Pons (tissue), 1 donor: Measurements from ENCODE around the gene TERT.
"Not testable (repeated sequence)": the region's sequence is repeated elsewhere in the genome, so short reads cannot be mapped to it uniquely, and the experiment has no call there.

Experiments
- DNase-seq: peaks from one replicate; pipeline ENCODE4 v3.0.0-alpha.2; 2016; ENCODE audit warnings: low spot score

TERT gene

GRCh38 chr5:1294835-1295649 is at the start of gene TERT:
Gene TERT, minus strand, starts transcription at chr5:1295068. Its CDS starts 79 bp downstream, at chr5:1294989.
- no peak for DNase-seq

- no peak for DNase-seq
Measured at GRCh38 chr5:1343931-1344901, 49.3 kb upstream of the TERT start.

GRCh38 chr5:1343315-1343751 is 48.5 kb upstream of the TERT start:
- DNase-seq: no peak

GRCh38 chr5:1342711-1343110 is 47.8 kb upstream of the TERT start:
- DNase-seq: not testable (repeated sequence)

- no peak for DNase-seq
Measured at GRCh38 chr5:1342268-1342667, 47.4 kb upstream of the TERT start.

GRCh38 chr5:1341863-1342262 is 47.0 kb upstream of the TERT start:
- no peak for DNase-seq

- DNase-seq: not testable (repeated sequence)
Measured at GRCh38 chr5:1339818-1340210, 44.9 kb upstream of the TERT start.

GRCh38 chr5:1339139-1339817 is 44.4 kb upstream of the TERT start:
- DNase-seq: not testable (repeated sequence)

- no peak for DNase-seq
Measured at GRCh38 chr5:1338506-1339070, 43.7 kb upstream of the TERT start.

- no peak for DNase-seq
Measured at GRCh38 chr5:1338196-1338490, 43.3 kb upstream of the TERT start.

GRCh38 chr5:1337489-1338195 is 42.8 kb upstream of the TERT start:
- no peak for DNase-seq

GRCh38 chr5:1336749-1337488 is 42.1 kb upstream of the TERT start:
- DNase-seq: no peak

- no peak for DNase-seq
Measured at GRCh38 chr5:1336106-1336561, 41.3 kb upstream of the TERT start.

- no peak for DNase-seq
Measured at GRCh38 chr5:1335540-1336095, 40.8 kb upstream of the TERT start.

GRCh38 chr5:1334831-1335539 is 40.1 kb upstream of the TERT start:
- DNase-seq: no peak

GRCh38 chr5:1333986-1334385 is 39.1 kb upstream of the TERT start:
- DNase-seq: no peak

GRCh38 chr5:1333286-1333685 is 38.4 kb upstream of the TERT start:
- not testable (repeated sequence) for DNase-seq

GRCh38 chr5:1332461-1333001 is 37.7 kb upstream of the TERT start:
- no peak for DNase-seq

- no peak for DNase-seq
Measured at GRCh38 chr5:1331861-1332405, 37.1 kb upstream of the TERT start.
